Activated CD8-positive, alpha-beta T cell treated with anti-CD3 and anti-CD28 coated beads, Interleukin-2, amount 10 ng/mL, durations not matched to agents 7 days and 5 days (primary cell): Measurements from ENCODE around the gene CFAP92. TPM values are rescaled to one million over a fixed set of nuclear protein-coding genes. Genes with fewer than 3 reads are reported as not detected.
"Not testable (repeated sequence)": the region's sequence is repeated elsewhere in the genome, so short reads cannot be mapped to it uniquely, and the experiment has no call there.

ENCODE experiments used
- ATAC-seq: fragments of 150-1000 bp; cut with Tn5 transposase; one replicate; pipeline ENCODE4 v1.10.0; 2021; ENCODE audit warnings: moderate library complexity
- CTCF ChIA-PET: fragments of 350-600 bp; sonication (Branson Sonifier 250); formaldehyde crosslinking; loops from one replicate; lab custom pipeline; 2021; ENCODE audit warnings: antibody characterized with exemption; lab: Charles Lee
- POLR2A ChIA-PET: fragments of 350-600 bp; sonication (Branson Sonifier 250); formaldehyde crosslinking; loops from one replicate; lab custom pipeline; 2021; ENCODE audit warnings: antibody characterized with exemption; lab: Charles Lee
- DNase-seq: peaks from one replicate; pipeline ENCODE4 v3.0.0-alpha.2; 2020
- H3K27ac Mint-ChIP-seq: one replicate; pipeline ENCODE4 v1.8.0; 2021; ENCODE audit warnings: mild to moderate bottlenecking, mixed read lengths
- H3K27me3 Mint-ChIP-seq: one replicate; pipeline ENCODE4 v1.8.0; 2021; ENCODE audit warnings: low read depth, mixed read lengths
- H3K36me3 Mint-ChIP-seq: one replicate; pipeline ENCODE4 v1.8.0; 2021; ENCODE audit warnings: low read depth, mixed read lengths
- H3K4me1 Mint-ChIP-seq: one replicate; pipeline ENCODE4 v1.8.0; 2021; ENCODE audit warnings: low read depth, mixed read lengths
- H3K4me3 Mint-ChIP-seq: one replicate; pipeline ENCODE4 v1.8.0; 2021; ENCODE audit warnings: mild to moderate bottlenecking, mixed read lengths
- H3K9me3 Mint-ChIP-seq: one replicate; pipeline ENCODE4 v1.8.0; 2022; ENCODE audit warnings: mixed read lengths; ENCODE audit not compliant: insufficient read depth
- total RNA-seq, 2 experiments: library from RNA; stranded (reverse); gene quantifications; one replicate each; pipeline ENCODE4 v1.2.3, GENCODE V29; 2021

The CFAP92 gene
- total RNA-seq, 2 experiments from 2014 or later = 0.18 to 0.26 TPM

DNA sequence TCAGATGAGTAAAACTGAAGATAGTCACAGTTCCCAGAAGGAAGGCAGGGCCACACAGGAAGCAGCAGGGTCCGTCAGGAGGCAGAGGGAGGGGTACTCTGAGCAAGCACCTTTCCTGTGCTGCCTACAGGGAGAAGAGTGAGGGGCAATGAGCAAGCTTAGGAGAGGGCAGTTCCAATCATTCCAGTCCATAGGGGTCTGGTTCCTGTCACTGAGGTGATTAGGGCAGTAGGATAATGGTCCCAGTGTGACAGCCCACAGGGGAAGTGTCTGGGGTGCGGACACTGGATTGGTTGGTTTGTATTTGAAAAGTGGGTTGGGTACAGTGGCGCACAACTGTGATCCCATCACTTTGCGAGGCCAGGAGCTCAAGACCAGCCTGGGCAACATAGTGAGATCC, 121.6 kb downstream of the CFAP92 start:
- CTCF ChIA-PET = interaction anchor here (1.6 kb wide), 1 partner anchor 192 kb away, joined by 5 read pairs; no protein-coding TSS in a partner anchor
- H3K36me3 Mint-ChIP-seq = peaks cover under 1% of the 10 kb centered on the region

DNA sequence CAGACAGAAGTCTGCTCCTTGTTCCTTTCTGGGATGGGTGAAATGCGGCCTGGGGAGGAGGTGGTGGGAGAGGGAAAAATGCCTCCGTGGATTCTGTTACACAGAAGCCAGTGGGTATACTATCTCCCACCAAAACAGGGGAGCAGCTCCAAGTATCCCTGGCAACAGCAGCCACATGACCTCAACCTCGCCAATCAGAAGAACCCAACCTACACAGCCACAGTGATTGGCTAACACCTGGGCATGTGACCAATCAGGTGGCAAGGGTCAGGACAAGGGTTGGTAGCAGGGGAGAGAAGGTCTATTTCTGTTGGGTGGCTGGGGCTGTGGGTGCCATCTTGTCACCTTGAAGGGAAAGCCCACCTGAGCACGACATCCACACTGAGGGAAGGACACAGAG, 123.5 kb downstream of the CFAP92 start:
- ChIA-PET CTCF (interaction anchor here (1.3 to 2.1 kb wide), 3 partner anchors 9 to 253 kb away, joined by 3 to 7 read pairs (median 6); partner anchors contain the start of gene ACAD9), POLR2A (no interaction called here)
- DNase-seq (no peak), ATAC-seq (no peak)
- Mint-ChIP-seq H3K9me3 (no peaks in the 10 kb centered on the region), H3K27me3 (peaks cover 5% of the 10 kb centered on the region), H3K4me1 (peaks cover under 1% of the 10 kb centered on the region), H3K27ac (no peak overlapping the region), H3K36me3 (no peaks in the 10 kb centered on the region), H3K4me3 (no peak overlapping the region)

More for the DNA sequence above, 121.6 kb downstream of the CFAP92 start:
- POLR2A ChIA-PET = no interaction called here
- Mint-ChIP-seq H3K4me3 (no peak overlapping the region), H3K27me3 (peaks cover 5% of the 10 kb centered on the region), H3K27ac (no peak overlapping the region), H3K4me1 (peaks cover 10% of the 10 kb centered on the region), H3K9me3 (no peaks in the 10 kb centered on the region)
- no peak for ATAC-seq
- DNase-seq = no peak

- H3K27me3 Mint-ChIP-seq = no peaks in the 10 kb centered on the region
- no peak for ATAC-seq
These were observed 126.4 kb downstream of the CFAP92 start for GRCh38 chr3:128867200-128868125.

GRCh38 chr3:128864849-128865804, 128.7 kb downstream of the CFAP92 start:
- not testable (repeated sequence) for DNase-seq, H3K27me3 Mint-ChIP-seq, H3K4me1 Mint-ChIP-seq, ATAC-seq, H3K4me3 Mint-ChIP-seq, H3K27ac Mint-ChIP-seq
- CTCF ChIA-PET = interaction anchor here (1.5 to 1.9 kb wide), 3 partner anchors 10 to 188 kb away, joined by 3 to 6 read pairs (median 5); no protein-coding TSS in a partner anchor
- Mint-ChIP-seq H3K9me3 (peaks cover 16% of the 10 kb centered on the region), H3K36me3 (peaks cover 12% of the 10 kb centered on the region)
- POLR2A ChIA-PET = interaction anchor here (0.7 kb wide), 1 partner anchor 13 kb away, joined by 3 read pairs; no protein-coding TSS in a partner anchor

More at GRCh38 chr3:128867200-128868125, 126.4 kb downstream of the CFAP92 start:
- peaks cover 1% of the 10 kb centered on the region for H3K4me1 Mint-ChIP-seq
- ChIA-PET CTCF (interaction anchor here (1.0 to 1.8 kb wide), 8 partner anchors 8 to 186 kb away, joined by 3 to 11 read pairs (median 3); partner anchors contain the start of gene ACAD9), POLR2A (interaction anchor here (0.8 kb wide), 1 partner anchor 11 kb away, joined by 4 read pairs; no protein-coding TSS in a partner anchor)
- H3K4me3 Mint-ChIP-seq = no peak overlapping the region
- H3K9me3 Mint-ChIP-seq = no peaks in the 10 kb centered on the region
- H3K36me3 Mint-ChIP-seq = no peaks in the 10 kb centered on the region
- no peak overlapping the region for H3K27ac Mint-ChIP-seq
- DNase-seq = no peak

DNA sequence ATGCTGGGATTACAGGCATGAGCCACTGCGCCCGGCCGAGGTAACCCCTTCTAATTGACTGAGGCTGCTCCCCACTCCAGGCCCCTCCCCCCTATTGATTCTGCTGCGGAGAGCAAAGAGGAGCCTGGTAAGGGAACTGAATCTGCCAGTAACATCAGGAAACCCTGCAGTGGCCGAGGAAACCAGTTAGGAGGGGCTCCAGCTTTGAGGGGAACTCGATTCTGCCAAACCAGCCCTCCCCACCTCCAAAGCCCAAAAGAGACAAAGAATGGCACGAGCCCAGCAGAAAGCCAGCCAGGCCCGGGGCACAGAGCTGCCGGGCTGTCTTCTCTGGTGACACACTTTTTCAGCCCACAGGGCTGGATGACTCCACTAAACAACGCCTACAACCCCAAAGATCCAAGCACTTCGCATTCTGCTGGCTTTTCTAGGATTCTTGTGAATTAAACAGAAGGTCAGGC, 129.5 kb downstream of the CFAP92 start:
- H3K27ac Mint-ChIP-seq = no peak overlapping the region
- H3K9me3 Mint-ChIP-seq = peaks cover 18% of the 10 kb centered on the region
- ChIA-PET POLR2A (interaction anchor here (0.7 kb wide), 1 partner anchor 14 kb away, joined by 3 read pairs; no protein-coding TSS in a partner anchor), CTCF (interaction anchor here (1.9 kb wide), 1 partner anchor 11 kb away, joined by 6 read pairs; no protein-coding TSS in a partner anchor)
- H3K27me3 Mint-ChIP-seq = no peaks in the 10 kb centered on the region
- no peak overlapping the region for H3K4me3 Mint-ChIP-seq
- peaks cover 19% of the 10 kb centered on the region for H3K36me3 Mint-ChIP-seq
- ATAC-seq = no peak
- DNase-seq = no peak
- peaks cover 1% of the 10 kb centered on the region for H3K4me1 Mint-ChIP-seq

DNA sequence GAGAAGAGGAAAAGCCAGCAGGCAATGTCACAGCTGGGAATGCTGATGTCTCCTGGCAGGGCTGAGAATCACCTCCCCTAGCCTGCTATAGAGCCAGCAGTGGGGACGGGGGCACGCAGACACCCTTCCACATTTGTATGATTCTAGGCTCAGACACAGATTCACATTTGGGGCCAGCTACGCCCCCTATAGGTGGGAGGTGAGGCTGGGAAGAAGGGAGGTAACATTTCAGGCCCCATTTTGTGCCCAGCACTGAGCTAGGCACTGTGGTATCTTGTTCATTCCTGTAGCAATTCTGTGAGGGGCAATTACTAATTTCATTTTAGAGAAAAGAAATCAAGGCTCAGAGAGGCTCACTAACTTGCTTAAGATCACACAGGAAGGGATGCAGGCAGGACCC, 130.3 kb downstream of the CFAP92 start:
- H3K9me3 Mint-ChIP-seq = peaks cover 22% of the 10 kb centered on the region
- peaks cover 23% of the 10 kb centered on the region for H3K36me3 Mint-ChIP-seq
- CTCF ChIA-PET = interaction anchor here (0.9 to 1.9 kb wide), 3 partner anchors 12 to 18 kb away, joined by 3 to 6 read pairs (median 3); no protein-coding TSS in a partner anchor
- H3K4me1 Mint-ChIP-seq = peaks cover 1% of the 10 kb centered on the region
- no peaks in the 10 kb centered on the region for H3K27me3 Mint-ChIP-seq
- POLR2A ChIA-PET = no interaction called here
- peak; percentile 29 for DNase-seq
- H3K27ac Mint-ChIP-seq = no peak overlapping the region
- no peak for ATAC-seq
- no peak overlapping the region for H3K4me3 Mint-ChIP-seq

DNA sequence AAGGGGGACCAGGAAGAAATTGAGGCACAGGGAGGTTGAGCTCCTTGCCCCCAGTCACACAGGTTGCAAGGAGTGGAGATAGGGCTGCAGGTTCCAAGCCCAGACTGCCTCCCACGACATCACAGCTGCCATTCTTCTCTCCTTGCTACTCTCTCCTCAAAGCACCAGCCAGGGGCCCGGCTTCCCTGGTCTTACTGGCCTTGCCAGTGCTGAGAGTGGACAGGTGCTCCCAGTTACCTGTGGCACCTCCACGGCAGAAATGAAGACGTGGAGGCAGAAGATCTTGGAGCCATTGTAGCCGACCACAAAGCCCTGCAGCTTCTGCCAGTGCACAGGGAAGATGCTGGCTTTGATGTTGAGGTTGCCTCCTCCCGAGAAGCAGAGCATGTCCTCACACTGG, 132.4 kb downstream of the CFAP92 start:
- H3K4me1 Mint-ChIP-seq = peaks cover 1% of the 10 kb centered on the region
- POLR2A ChIA-PET = no interaction called here
- peaks cover 28% of the 10 kb centered on the region for H3K36me3 Mint-ChIP-seq
- H3K9me3 Mint-ChIP-seq = peaks cover 26% of the 10 kb centered on the region
- no peak overlapping the region for H3K4me3 Mint-ChIP-seq
- ATAC-seq = no peak
- CTCF ChIA-PET = no interaction called here
- no peaks in the 10 kb centered on the region for H3K27me3 Mint-ChIP-seq
- DNase-seq = no peak
- H3K27ac Mint-ChIP-seq = no peak overlapping the region

Other genes with a start within 250 kb of the CFAP92 start
- 10 to 100 TPM; 61.3 to 68.3 TPM for gene ACAD9, start 114.5 kb downstream of the CFAP92 start, total RNA-seq
- gene EFCC1, start 7.2 kb upstream of the CFAP92 start, total RNA-seq = under 1 TPM; 0.13 to 0.21 TPM
- not detected for gene GP9, start 66.7 kb upstream of the CFAP92 start, total RNA-seq
- 10 to 100 TPM; 56.0 to 58.7 TPM for gene RAB43, start 127.7 kb upstream of the CFAP92 start, total RNA-seq
- gene ISY1, start 167.0 kb upstream of the CFAP92 start, total RNA-seq = 10 to 100 TPM; 57.9 to 65.7 TPM
- 100 to 1,000 TPM; 263 to 273 TPM for gene CNBP, start 189.8 kb upstream of the CFAP92 start, total RNA-seq